GM19438 (cell line): ENCODE measurements around the gene NBAS.
"Not testable (repeated sequence)": the region's sequence is repeated elsewhere in the genome, so short reads cannot be mapped to it uniquely, and the experiment has no call there.

ENCODE experiments used
- ATAC-seq: cut with Tn5 transposase; IDR thresholded peaks from one replicate; pipeline ENCODE4 v1.9.1; 2021; ENCODE audit warnings: low read depth; ENCODE audit not compliant: unreplicated experiment

The NBAS gene

DNA sequence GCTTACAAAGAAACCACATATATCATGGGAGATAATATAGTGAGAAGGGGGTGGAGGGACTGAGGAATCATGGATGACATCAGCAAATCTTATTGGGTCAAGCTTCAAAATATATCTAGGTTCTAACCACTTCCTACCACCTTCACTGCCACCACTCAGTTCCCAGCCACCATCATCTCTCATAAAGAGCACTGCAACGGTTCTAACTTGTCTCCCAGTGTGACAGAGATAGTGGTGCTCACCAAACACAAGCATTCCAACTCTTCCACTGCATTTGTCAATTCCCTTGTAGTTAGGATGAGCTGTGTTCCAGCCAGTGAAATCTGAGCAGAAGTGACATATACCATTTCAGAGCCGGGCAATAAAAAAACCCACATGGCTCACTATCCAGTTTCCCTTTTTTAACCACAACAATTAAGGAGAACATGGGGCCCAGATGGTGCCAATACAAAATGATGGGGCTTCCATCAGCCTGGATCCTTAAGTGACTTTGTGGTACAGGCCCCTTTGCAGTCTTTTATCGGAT, 318.1 kb downstream of the NBAS start:
- no peak for ATAC-seq

DNA sequence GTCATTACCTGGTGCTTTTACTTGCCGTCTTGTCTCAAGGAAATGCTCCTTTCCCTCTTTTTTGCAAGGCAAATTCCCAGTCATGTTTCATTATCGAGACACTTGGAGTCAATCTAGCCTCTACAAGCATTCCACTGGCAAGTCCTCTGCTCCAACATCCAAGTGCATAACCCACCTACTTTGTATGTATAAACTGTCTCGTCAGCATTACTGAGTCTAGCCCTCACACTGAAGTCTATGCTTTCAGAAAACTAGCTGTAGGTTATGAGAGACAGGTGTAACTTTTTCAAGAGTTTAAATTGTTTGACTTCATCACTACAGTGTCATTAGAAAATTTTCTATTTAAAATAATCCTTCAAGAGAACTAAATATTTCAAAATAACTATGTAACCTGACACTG, 319.2 kb downstream of the NBAS start:
- ATAC-seq, result no peak

DNA sequence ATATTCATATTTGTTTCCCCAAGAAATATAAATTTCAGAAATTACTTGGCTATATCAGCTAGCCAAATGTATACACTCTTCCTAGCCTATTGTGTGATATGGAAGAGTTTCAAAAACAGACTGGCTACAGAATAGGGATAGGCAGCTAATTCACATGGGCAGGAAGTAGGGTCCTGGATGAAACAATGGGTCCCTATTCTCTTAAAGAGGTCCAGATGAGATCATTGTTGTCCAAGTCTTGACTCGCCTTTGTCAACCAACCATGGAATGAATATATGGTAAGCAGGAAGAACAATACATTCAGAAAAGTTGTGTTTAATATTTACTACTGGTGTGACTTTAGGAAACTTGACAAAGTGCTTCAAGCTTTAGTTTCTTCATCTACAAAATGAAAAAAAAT, 319.9 kb downstream of the NBAS start:
- no peak for ATAC-seq

DNA sequence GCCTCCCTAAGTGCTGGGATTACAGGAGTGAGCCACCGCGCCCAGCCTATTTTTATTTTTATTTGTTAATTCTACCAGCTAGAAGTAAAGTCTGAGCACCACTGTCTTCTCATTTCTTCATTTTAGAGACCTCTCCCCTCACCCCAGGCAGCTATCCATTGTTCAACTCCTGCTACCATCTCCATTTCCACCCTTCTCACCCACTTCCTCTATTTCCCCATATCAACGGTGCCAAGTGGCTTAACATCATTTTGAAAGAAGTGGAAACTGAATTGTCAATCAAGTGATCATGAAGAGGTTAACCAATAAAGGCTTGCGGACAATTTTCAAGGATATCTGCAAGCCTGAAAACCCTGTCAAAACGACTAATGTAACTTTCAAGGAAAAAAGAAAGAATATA, 323.1 kb downstream of the NBAS start:
- no peak for ATAC-seq

DNA sequence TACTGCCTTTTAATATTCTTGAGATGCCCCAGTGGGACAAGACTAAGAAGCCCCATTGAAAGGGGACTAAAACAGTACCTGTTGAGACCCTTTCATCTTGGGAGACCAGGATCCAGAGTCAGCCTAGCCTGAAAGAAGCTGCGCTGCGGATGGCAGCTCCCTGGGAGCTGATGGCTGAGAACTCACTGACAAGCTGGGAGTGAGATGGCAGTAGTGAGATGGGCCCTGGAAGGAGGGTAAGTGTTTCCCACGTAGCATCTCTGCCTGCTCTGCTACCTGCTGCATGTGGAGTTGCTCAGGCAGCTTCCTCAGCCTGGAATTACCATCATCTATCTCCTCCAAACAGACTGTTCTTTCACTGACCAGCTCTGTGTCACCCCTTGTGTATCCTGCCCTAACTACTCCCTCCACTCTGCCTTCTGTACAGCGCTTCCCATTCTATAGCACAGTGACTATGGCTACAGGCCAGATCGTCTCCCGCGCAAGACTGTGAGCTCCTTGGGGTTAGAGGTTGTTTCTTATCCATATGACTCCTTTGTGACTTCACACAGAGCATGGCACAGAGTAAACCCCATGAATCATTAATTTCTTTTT, 330.4 kb downstream of the NBAS start:
- ATAC-seq, result no peak

DNA sequence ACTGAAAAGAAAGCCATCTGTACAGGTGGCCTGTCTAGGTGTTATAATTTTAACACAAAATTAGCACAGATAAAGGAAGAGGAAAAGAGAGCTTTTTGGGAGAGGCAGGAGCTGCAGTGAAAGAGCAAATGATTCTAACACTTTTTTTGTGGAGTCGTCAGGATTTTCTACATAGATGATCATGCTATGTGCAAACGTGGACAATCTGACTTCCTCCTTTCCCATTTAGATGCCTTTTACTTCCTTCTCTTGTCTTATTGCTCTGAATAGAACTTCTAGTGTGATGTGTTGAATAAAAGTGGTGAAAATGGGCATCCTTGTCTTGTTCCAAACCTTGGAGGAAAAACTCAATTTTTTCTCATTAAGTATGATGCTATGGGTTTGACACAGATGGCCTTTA, 334.5 kb downstream of the NBAS start:
- no peak for ATAC-seq

DNA sequence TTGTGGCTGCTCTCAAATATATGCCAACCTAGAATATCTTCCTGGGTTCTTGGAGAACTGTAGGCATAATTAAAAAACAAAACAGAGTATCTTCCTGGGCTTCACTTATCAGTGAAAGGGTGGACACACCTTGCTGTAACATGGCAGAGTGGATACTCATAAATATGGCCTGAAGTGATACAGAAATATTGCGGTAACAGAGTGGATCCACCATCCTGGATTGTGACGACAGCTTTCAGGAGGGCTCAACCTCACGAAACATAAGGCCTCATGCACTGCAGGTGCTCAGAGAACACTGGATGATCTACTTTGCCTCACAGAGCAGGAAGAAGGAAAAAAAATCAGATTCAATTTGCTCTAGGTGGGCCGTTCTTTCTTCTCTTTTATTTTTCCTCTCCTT, 336.0 kb downstream of the NBAS start:
- no peak for ATAC-seq

DNA sequence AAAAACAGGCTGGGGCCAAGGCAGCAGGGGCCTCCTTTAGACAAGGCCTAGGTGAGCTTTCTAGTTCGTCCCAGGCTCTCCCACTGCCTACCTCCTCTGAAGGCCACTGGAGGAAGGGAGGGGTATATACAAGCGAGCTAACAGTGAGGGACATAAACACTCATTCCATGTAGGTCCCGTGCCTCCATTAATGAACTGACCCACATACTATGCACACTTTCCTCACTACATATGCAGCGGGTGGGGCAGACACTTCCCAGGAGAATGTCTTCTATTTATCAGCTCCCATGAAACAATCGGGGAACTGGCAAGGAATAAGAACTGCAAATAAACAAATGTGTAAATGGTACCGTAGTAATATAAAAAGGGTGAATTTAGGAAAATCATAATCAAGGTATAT, 336.5 kb downstream of the NBAS start:
- no peak for ATAC-seq

DNA sequence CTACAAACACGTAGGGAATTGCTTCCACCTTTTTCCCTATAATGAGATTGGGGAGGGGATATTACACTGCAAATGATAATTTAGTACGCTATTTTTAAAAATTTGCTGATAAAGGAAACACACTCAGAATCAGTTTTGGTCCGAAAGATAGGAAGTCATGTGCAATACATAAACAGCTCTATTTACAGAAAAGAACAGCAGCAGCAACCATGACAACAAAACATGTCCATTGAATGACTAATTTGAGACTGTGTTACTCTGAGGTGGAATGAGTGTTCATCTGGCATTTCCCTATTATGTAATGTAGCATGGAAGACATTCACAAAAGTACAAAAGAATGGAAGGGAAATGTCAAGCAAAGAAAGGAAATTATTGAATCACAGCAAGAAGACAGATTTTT, 337.2 kb downstream of the NBAS start:
- ATAC-seq, result no peak

DNA sequence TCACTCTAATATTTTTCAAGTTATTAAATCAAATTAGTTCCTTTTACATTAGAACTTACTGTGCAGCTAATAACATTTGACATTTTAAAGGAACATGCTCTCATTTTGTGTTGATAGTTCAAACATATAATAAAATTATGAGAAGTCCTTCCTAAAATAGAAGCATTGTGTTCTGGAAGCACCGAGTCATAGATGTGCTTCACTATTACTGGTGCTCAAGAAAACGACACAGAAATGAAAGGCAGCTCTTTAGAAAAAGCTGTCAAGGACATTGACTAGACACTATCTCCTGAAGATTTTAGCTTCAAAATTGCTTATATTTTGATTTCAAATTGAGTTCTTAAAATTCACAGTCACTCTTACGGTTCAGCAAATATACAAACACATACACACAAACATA, 338.3 kb downstream of the NBAS start:
- no peak for ATAC-seq

DNA sequence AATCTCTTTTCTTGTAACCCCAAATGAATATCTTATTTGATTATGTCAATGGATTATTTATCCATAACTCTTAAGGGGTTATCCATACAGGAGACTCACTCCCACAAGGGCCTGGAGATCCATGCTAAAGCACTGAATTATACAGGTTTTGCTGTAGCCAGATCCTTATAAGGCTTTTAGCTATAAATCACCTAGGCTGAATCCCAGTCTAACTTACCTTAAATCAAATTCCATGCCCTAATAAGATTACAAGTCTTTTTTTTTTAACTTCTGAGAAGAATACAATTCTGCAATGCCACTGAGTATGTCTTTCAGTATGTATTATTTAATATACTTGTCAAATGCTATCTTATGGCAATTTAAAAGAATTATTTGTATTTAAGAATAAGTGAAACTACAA, 340.5 kb downstream of the NBAS start:
- ATAC-seq, result no peak

DNA sequence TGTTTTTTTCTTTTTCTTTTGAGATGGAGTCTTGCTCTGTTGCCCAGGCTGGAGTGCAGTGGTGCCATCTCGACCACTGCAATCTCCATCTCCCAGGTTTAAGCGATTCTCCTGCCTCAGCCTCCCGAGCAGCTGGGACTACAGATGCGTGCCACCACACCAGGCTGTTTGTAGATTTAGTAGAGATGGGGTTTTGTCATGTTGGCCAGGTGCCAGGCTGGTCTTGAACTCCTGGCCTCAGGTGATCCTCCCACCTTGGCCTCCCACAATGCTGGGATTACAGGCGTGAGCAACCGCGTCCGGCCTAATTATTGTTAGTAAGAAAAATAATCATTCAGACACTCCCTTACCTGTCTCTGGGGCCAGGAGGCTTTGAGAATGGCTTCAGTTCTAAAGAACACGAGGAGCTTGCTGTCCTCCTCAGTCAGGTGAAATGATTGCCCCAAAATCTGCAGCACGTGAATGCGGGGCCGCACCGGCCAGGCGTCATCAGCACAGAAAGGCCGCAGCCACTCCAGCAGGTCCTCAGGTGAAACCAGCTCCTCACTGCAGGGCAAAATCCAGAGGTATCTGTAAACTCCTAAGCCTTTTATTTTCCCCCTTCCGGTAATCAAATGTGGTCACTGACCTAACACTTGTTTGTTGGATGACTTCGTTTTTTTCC, 342.6 kb downstream of the NBAS start:
- ATAC-seq, result no peak

DNA sequence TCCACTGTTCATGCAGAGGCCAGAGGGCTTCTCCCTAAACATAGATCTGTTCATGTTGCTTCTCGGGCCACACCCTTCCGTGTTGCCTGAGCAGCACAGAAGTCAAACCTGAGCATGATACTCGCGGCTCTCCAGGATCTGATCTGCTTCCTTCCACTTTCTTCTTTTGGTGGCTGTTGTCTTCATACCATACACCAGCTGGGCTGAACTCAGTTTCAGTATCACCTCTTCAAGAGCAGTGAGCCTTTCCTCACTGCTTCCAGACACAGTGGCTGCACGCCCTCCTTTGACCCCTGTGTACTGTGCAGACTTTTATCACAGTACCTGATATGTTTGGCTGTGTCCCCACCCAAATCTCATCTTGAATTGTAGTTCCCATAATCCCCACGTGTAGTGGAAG, 348.9 kb downstream of the NBAS start:
- ATAC-seq, result no peak

DNA sequence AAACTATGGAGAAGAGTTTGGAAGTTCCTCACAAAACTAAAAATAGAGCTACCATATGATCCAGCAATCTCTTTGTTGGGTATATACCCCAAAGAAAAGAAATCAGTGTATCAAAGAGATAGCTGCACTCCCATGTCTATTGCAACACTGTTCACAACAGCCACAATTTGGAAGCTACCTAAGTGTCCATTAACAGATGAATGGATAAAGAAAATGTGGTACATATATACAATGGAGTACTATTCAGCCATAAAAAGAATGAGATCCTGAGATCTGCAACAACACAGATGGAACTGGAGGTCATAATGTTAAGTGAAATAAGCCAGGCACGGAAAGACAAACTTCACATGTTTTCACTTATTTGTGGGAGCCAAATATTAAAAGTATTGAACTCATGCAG, 350.6 kb downstream of the NBAS start:
- ATAC-seq, result not testable (repeated sequence)

DNA sequence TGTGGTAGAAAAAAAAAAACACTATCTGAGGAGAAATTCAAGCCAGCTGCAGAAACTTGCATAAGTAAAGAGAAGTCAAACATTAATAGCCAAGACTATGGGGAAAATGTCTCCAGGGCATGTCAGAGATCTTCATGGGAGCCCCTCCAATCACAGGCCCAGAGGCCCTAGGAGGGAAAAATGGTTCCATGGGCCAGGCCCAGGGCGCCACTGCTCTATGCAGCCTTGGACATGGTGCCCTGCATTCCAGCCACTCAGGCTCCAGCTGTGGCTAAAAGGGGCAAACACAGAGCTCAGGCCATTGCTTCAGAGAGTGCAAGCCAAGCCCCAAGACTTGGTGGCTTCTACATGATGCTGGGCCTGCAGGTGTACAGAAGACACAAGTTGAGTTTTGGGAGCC, 354.7 kb downstream of the NBAS start:
- no peak for ATAC-seq

DNA sequence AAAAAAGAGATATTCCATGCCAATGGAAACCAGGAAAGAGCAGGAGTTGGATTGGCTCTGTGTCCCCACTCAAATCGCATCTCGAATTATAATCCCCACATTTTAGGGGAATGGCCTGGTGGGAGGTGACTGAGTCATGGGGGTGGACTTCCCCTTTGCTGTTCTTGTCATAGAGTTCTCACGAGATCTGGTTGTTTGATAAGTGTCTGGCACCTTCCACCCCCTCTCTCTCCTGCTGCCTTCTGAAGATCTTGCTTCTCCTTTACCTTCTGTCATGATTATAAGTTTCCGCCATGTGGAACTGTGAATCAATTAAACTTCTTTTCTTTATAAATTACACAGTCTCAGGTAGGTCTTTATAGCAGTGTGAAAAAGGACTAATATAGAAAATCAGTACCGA, 355.6 kb downstream of the NBAS start:
- no peak for ATAC-seq

DNA sequence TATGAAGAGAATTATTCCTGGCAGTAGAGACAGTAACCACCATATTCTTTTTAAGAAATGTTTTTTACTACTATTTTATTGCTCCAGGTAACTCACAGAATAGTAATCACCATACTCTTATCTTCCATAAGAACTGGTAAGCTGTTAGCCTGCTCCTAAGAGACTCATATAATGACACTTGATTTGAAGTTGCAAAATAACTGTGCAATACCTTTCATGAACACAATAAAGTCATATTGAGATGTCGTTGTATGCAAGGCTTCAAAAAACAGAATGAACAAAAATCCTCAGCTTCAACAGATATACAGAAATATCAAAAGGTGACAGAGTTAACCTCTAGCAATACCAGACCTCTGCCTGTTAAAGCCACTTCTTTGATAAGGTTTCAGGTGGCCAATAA, 360.1 kb downstream of the NBAS start:
- ATAC-seq, result no peak

DNA sequence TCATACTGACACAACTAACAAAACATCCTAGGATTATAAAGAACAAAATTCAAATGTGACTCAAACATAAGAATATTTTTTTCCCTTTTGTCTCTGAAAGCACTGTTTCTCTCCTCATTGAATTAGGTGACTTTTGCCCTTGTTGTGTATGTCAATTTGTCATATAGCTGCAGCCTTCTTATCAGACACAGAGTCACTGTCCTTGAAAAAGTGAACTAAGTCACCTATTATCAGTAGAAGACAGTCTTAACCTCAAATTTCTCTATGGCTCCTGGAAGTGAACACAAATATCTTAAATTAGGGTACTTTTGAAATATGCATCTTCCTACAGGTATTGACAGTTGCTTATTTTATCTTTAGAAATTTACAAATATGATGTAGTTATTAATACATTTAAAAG, 360.6 kb downstream of the NBAS start:
- ATAC-seq, result no peak

DNA sequence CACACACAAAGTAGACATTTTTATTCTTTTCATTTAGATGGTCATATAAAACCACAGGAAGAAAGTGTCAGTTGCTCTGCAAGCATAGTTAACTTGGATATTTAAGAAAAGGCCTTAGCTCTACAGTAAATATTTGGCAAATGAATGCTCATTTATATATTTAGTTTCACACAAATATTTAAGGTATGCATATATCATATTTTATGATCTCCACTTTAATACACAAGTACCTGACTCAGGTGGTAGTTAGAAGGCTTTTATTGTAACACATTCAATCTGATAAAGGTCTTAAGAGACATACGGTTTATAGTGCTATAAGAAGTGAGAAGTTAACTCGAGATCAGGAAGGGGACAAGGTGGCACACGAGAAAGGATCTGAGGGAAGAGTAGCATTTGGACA, 363.1 kb downstream of the NBAS start:
- ATAC-seq, result no peak

DNA sequence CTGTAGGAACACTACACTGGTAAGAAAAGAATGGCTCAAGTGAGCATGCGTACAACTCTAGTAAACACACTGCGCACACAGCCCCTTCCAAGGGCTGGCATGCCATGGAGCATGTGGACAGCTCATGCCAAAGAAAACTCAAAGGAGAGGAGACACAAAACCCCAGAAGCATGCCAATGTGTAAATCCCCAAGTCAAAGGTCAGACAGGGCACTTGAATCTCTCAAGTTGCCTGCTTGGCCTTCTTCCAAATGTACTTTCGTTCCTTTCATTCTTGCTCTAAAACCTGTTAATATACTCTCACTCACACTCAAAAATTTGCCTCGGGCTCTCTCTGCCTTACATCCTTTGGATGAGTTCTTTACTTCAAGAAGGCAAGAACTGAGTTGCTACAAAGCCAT, 365.3 kb downstream of the NBAS start:
- ATAC-seq, result no peak

DNA sequence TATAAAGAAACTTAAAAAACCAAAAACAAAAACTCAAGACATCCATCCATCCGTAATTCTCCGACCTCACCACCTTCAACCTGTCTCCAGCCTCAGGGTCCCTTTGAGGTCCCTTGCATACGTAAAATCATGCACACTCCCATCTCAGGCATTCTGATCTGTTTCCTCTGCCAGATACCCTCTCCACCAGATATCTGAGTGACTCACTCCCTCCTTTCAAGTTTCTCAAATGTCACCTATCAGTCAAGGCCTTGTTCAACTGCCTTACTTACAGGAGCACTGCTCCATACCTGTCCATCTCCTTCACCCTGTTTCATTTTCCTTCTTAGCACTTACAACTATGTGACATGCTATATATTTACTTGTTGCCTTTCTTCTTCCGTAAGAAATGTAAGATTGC, 369.3 kb downstream of the NBAS start:
- no peak for ATAC-seq

DNA sequence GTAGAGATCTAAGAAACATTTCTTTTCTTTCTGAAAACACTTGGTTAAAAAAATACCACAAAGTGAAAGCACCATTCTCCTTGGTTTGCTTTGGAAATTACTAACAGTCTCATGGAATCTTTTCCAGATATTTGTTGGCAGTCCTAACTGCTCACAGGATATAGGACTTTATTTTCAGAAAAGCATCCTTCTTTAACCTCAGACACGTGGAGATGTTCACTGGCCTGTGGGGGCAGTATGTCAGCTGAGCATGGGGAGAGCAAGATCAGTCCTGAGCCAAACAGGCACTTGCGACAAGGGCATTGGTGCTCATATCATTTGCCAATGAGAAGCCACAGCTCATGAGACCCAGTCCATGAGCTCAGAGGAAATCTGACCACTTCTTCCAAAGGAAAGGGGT, 371.9 kb downstream of the NBAS start:
- no peak for ATAC-seq

DNA sequence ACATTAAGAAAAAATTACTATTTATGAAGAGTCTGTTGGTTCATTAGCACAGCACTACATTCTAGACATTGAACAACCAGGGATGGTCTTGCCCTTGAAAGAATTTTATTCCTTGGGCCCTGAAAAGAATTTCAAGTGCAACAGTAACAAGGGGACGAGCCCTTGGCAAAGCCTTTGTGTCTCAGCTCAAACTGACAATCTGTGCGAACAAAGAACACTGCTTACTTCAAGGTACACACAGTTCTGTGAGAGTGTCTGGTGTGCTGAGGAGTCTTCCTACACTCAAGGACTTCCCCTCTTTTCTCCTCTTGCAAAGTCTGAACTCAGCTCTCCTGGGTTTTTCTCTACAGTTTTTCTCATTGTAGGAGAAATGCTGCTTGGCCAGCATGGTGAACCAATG, 373.4 kb downstream of the NBAS start:
- ATAC-seq, result no peak
